Stimulated activated naive CD4-positive, alpha-beta T cell (primary cell): Measurements from ENCODE around the gene AJUBA.
A peak's percentile ranks its signal among the peaks of the same experiment; 100 is the strongest.
"Not testable (repeated sequence)": the region's sequence is repeated elsewhere in the genome, so short reads cannot be mapped to it uniquely, and the experiment has no call there.

Source experiments
- DNase-seq, 6 experiments: peaks; one replicate each; lab custom pipeline; 2025; lab: John Stamatoyannopoulos, UW

AJUBA gene

DNA sequence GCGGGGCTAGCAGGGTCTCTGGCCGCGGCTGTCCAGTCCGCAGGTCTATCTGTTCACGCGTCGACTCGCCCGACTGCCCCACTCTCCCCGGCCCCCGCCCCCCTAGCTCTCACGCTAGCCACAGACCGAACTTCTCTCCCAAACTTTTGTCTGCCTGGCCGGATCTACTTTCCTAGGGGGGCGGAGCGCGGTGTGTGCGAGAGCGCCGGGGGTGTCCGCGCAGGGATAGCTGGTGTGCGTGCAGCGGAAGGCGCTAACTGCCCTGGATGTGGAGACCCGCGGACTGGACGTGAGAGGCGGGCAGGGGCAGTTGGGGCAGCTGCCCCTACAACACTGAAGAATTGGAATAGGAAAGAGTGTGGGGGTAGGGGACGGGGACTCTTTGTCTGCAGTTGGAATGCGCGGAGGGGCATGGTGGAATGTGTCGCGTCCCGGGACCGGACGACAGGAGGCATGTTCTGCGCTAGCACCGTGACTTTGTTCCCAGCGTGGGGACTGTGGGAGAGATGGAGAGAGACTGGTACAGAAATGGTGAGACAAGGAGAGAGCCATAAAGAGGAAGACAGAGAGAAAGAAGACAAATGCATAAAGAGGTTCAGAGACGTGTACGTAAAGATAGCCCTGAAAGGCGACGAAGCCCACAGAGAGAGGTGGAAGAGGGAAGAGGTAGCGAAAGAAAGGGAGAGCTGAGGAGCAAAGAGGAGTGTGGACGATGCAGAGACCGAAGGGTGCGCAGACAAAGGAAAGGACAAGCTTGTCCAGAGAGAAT lies at the start of gene AJUBA:
AJUBA (minus strand) TSS at position 75 of the 769 bp plus-strand sequence. CDS start 285 bp downstream, outside the sequence.
- DNase-seq: peak; percentile 40 to 74 (median 61)

DNA sequence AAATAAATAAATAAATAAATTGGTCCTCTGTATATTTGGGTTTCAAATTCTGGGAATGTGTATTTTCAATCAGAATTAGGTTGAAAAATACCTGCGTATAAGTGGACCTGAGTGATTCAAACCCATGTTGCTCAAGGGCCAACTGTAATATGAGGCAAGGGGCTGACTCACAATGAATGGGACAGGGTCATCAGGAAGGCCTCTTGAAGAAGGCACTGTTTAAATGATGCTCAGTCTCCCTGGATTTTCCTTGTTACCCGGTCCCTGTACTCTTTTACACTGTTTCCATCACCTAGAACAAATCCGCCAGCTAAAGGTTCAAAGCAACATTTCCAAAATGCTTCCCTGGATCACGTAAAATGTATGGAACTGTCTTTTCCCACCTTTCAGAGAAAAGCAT lies 48.6 kb upstream of the AJUBA start:
- no peak for DNase-seq

DNA sequence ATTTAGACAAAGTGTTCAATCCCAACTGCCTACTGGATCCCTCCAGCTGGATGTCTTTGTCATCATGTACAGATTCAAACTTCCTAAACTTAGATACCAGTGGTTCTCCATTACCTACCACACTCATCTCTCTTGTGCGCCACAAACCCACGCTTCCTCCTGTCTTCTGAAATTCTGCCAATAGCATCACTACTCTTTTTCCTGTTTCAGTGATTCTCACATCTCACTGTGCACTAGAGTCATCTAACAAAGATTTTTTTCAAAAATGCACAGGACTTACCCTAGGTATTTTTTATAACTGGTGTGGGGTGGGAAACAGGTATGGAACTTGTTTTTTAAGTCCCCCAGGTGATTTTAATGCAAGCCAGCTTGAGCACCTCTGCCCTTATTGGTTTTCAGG lies 46.4 kb upstream of the AJUBA start:
- DNase-seq: peak in 4 of 6 experiments; percentile 16 to 64 (median 60)

- peak in 1 of 6 experiments; percentile 10 for DNase-seq
These were observed 42.9 kb upstream of the AJUBA start for GRCh38 chr14:23025151-23025814.

- no peak for DNase-seq
These were observed 42.3 kb upstream of the AJUBA start for GRCh38 chr14:23024612-23025075.

DNA sequence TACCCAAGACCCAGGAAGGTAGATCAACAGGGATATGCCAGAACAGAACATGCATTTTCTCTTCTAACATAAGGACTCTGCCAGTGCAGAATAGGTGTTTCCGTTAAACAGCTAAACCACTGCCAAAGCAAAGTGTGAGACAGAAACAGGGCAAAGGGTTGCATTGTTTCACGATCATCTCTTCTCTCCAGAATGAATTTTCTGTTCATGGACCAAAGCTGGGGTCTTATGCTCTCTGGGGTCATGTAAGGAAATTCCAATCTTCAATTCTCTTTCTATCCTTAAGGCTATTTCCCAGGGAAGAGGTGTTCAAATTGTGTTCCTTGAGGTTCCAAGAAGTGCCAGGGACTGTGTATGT lies 41.4 kb upstream of the AJUBA start:
- DNase-seq: no peak

- DNase-seq: peak in 3 of 6 experiments; percentile 12 to 19 (median 14)
These were observed 40.9 kb upstream of the AJUBA start for GRCh38 chr14:23023022-23023794.

- no peak for DNase-seq
These were observed 39.6 kb upstream of the AJUBA start for GRCh38 chr14:23021889-23022442.

GRCh38 chr14:23021434-23021833 lies 39.1 kb upstream of the AJUBA start:
- DNase-seq: no peak

- peak in 3 of 6 experiments; percentile 37 to 49 (median 48) for DNase-seq
These were observed 38.1 kb upstream of the AJUBA start for GRCh38 chr14:23020143-23021128.

GRCh38 chr14:23018107-23018506 lies 35.8 kb upstream of the AJUBA start:
- DNase-seq: no peak

- no peak for DNase-seq
These were observed 34.7 kb upstream of the AJUBA start for GRCh38 chr14:23017091-23017490.

DNA sequence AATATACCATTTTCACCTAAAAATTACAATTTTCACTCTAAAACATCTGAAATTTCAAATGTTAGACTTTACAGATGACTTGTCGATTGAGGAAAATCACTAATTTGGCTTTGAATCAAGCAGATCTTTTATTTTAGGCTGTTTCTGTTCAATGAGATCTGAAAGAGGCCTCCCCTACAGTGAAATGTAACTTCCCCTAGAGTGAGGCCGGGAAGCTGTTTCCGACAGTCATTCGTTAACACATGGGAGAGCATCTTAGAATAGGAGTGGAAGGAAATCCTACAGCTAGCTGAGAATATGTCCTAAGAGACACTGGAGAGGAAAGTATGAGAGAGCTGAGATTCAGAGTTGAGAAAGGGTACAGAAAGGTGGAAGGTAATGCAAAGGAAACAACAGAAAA lies 33.3 kb upstream of the AJUBA start:
- peak in 1 of 6 experiments; percentile 5 for DNase-seq

DNA sequence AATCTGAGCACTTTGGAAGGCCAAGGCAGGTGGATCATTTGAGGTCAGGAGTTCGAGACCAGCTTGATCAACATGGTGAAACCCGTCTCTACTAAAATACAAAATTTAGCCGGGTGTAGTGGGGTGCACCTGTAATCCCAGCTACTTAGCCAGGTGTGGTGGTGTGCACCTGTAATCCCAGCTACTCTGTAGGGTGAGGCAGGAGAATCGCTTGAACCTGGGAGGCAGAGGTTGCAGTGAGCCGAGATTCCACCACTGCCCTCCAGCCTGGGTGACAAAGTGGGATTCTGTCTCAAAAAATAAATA lies 31.4 kb upstream of the AJUBA start:
- not testable (repeated sequence) for DNase-seq

- no peak for DNase-seq
These were observed 30.9 kb upstream of the AJUBA start for GRCh38 chr14:23013054-23013748.

DNA sequence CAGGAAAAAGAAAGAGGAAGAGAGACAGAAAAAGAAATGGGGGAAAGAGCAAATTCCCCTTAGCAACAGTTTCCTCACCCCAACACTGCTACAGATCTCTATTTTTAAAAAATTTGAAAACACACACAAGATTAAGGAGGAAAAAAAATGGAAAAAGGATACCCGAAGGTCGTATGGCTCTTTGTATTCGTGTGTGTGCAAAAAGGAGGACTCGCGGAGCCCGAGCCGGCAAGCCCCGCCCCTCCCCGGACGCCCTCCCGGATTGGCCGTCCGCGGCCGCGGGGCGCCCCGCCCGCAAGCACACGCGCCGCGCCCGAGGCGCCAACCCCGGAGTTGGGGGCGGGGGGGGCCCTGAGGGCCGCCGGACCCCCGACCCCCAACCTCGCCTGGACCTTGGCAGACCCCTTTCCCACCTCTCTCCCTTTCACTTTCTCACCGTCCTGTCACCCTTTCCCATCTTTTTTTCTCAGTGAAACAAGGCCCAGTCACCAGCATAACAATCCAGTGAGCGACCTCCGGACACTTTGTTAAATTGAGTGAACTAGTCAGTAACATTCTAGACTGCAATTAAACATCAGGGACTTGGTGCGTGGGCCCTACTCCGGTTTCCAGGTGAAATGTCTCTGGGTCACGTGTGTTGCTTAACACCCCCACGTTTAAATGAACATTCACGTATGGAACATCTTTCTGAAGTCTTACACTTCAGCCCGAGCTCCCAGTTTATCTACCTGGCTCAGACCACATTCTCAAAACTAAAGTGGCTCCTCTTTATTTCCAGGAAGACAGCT lies 27.8 kb upstream of the AJUBA start, which contains the start of gene C14orf93:
C14orf93 (minus strand) TSS at position 205 of the 788 bp plus-strand sequence. CDS start 11,120 bp downstream, outside the sequence.
- peak; percentile 50 to 75 (median 64) for DNase-seq

GRCh38 chr14:23009483-23009938 lies 27.2 kb upstream of the AJUBA start:
- no peak for DNase-seq

DNA sequence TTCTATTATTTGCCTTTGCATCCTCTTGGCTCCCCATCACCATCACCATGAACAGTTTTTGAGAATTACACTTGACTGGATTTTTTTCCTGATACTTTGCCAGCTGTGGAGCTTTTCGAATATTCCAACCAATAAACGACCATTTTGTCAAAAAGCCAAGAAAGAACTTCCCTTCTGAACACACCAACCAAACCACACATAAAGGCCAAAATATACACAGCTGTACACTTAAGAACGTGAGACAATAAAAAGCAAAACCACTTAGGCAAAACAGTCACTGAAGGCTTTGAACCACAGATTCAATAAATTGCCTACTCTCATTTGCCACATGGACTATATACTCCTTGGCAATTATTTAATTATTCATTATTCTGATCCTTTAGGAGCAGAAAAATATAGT lies 26.5 kb upstream of the AJUBA start:
- no peak for DNase-seq
